Suprapubic skin (tissue), 4 donors: ENCODE data around the gene NEU4. TPM values are rescaled to one million over a fixed set of nuclear protein-coding genes. Genes with fewer than 3 reads are reported as not detected.
"Not testable (repeated sequence)": the region's sequence is repeated elsewhere in the genome, so short reads cannot be mapped to it uniquely, and the experiment has no call there.

Experiments used
- DNase-seq, 2 donors: peaks; one replicate each; pipeline ENCODE4 v3.0.0-alpha.2; 2019; ENCODE audit warnings: low spot score in 2 of 2
- H3K27ac ChIP-seq: fragments of 200-600 bp; sonication (generic); one replicate; pipeline ENCODE4 v1.5.1; 2019
- H3K27me3 ChIP-seq: fragments of 200-600 bp; sonication (generic); one replicate; pipeline ENCODE4 v1.5.1; 2019
- H3K36me3 ChIP-seq: fragments of 200-600 bp; sonication (generic); one replicate; pipeline ENCODE4 v1.5.1; 2019
- H3K4me1 ChIP-seq: fragments of 200-600 bp; sonication (generic); one replicate; pipeline ENCODE4 v1.5.1; 2019
- H3K4me3 ChIP-seq: fragments of 200-600 bp; sonication (generic); one replicate; pipeline ENCODE4 v1.5.1; 2019; ENCODE audit warnings: mild to moderate bottlenecking
- H3K9me3 ChIP-seq: fragments of 200-600 bp; sonication (generic); one replicate; pipeline ENCODE4 v1.5.1; 2019
- CTCF ChIP-seq, 2 donors: fragments of 200-600 bp in 1 of 2; fragments of 450-650 bp in 1 of 2; sonication (generic) in 1 of 2; IDR thresholded peaks; one replicate each; pipeline ENCODE4 v1.5.1; 2016 to 2019; ENCODE audit warnings: antibody characterized with exemption in 2 of 2, mild to moderate bottlenecking in 1 of 2, moderate library complexity in 1 of 2
- EP300 ChIP-seq: sonication (generic); formaldehyde crosslinking; IDR thresholded peaks from one replicate; pipeline ENCODE4 v1.6.1; 2017; ENCODE audit warnings: antibody characterized with exemption
- POLR2A ChIP-seq, 2 donors: fragments of 450-650 bp; IDR thresholded peaks; one replicate each; pipeline ENCODE4 v1.6.1; 2017; ENCODE audit warnings: antibody characterized with exemption in 2 of 2, mild to moderate bottlenecking in 2 of 2, moderate library complexity in 2 of 2
- POLR2AphosphoS5 ChIP-seq, 3 donors: sonication (generic); formaldehyde crosslinking; IDR thresholded peaks; one replicate each; pipeline ENCODE4 v1.6.1; 2017; ENCODE audit warnings: antibody characterized with exemption in 3 of 3
- WGBS: methylation state at CpG from one replicate; pipeline ENCODE4 v1.1.5; 2018; 5-methylcytosine and 5-hydroxymethylcytosine counted together
- total RNA-seq, 4 donors: library from RNA; depleted of rRNA; stranded (reverse); fragments of >200 nt; gene quantifications; one replicate each; pipeline ENCODE4 v1.1.0, GENCODE V29; 2016

The NEU4 gene
- total RNA-seq, 4 donors from 2014 or later = 0.21 to 0.70 TPM; not detected in 2

GRCh38 chr2:241788135-241788534 lies 20.9 kb upstream of the NEU4 start:
- no peak for TF ChIP-seq CTCF (IDR thresholded peaks at IDR 0.05)
- no peak for TF ChIP-seq POLR2A (IDR thresholded peaks at IDR 0.05)
- no peak for TF ChIP-seq EP300
- no peak for TF ChIP-seq POLR2AphosphoS5 (IDR thresholded peaks at IDR 0.05)
- no peak for DNase-seq
- no peak overlapping the region for H3K27ac ChIP-seq
- 92% methylated on average over 4 of the region's 4 CpGs for WGBS
- no peaks in the 10 kb centered on the region for H3K27me3 ChIP-seq
- no peaks in the 10 kb centered on the region for H3K9me3 ChIP-seq
- H3K36me3 ChIP-seq = no peaks in the 10 kb centered on the region
- H3K4me1 ChIP-seq = no peaks in the 10 kb centered on the region
- no peak overlapping the region for H3K4me3 ChIP-seq

- no peak overlapping the region for H3K4me3 ChIP-seq
- H3K27me3 ChIP-seq = no peaks in the 10 kb centered on the region
- no peak for DNase-seq
- TF ChIP-seq CTCF (IDR thresholded peaks at IDR 0.05) = no peak
- TF ChIP-seq POLR2A (IDR thresholded peaks at IDR 0.05) = no peak
- no peak for TF ChIP-seq POLR2AphosphoS5 (IDR thresholded peaks at IDR 0.05)
- no peak for TF ChIP-seq EP300
- H3K27ac ChIP-seq = no peak overlapping the region
- no peaks in the 10 kb centered on the region for H3K9me3 ChIP-seq
- no peaks in the 10 kb centered on the region for H3K36me3 ChIP-seq
- no peaks in the 10 kb centered on the region for H3K4me1 ChIP-seq
- WGBS = 29% methylated on average over 3 of the region's 3 CpGs
Measured at GRCh38 chr2:241788572-241788971, 20.4 kb upstream of the NEU4 start.

DNA sequence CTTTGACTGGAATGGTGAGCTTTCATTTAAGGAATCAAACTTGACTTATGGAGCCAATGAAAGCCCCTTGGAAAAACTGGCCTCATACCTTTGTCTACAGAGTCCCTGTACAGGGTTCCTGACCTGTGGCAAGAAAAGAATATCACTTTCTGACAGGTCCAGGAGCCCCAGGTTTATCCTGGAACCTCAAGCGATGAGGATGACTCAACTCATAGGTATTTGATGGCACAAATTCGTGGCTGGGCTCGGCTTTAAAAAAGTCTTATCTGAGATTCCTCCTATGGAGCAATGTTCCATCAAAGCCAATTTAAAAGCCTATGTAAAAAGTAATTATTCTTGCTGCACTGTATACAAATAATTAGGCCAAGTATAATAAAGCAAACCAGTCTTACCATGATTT lies 17.6 kb upstream of the NEU4 start:
- not testable (repeated sequence) for H3K27me3 ChIP-seq, H3K36me3 ChIP-seq, H3K4me3 ChIP-seq, DNase-seq, H3K27ac ChIP-seq, H3K9me3 ChIP-seq, H3K4me1 ChIP-seq
- WGBS = 55% methylated on average over 3 of the region's 3 CpGs

DNA sequence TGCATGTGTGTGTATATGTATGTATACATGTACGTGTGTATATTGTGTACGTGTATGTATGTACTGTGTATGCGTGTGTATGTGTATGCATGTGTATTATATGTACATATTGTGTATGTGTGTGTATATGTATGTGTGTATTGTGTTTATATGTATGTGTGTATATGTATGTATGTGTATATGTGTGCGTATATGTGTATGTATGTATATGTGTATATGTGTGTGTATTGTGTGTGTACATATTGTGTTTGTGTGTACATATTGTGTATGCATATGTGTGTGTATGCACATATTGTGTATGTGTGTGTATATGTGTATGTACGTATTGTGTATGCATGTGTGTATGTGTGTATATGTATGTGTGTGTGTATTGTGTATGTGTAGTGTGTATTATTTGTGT lies 15.6 kb upstream of the NEU4 start:
- DNase-seq = no peak
- WGBS = 92% methylated on average over 5 of the region's 5 CpGs
- Histone ChIP-seq H3K9me3 (no peaks in the 10 kb centered on the region), H3K36me3 (no peaks in the 10 kb centered on the region), H3K4me1 (no peaks in the 10 kb centered on the region), H3K4me3 (no peak overlapping the region), H3K27ac (no peak overlapping the region), H3K27me3 (no peaks in the 10 kb centered on the region)
- TF ChIP-seq EP300 (no peak), POLR2A (IDR thresholded peaks at IDR 0.05) (no peak), POLR2AphosphoS5 (IDR thresholded peaks at IDR 0.05) (no peak), CTCF (IDR thresholded peaks at IDR 0.05) (no peak)

DNA sequence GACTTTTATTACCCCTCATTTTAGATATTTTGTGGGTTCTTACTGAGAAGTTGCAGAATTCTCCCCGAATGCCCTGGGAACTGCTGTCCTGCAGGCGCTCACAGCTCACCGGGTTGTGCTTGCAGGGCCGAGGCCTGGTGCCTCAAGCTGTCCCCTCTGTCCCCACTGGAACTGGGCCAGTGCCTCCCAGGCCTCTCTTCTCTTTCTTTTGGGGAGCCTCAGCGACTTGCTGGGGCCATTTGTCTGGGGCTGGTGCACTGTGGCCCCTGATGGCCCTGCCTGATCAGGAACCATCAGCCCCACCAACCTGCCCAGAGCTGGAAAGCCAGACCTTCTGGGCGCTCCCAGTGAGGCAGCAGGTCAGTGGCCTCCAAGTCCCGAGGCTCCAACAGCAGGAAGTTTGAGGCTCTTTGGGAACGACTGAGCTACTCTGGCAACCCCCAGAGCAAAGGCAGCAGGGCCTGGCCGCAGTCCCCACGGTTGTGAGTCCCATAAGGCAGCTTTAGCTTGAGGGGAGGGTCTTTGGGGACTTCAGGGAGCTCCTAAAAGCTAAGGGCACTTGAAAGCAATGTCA lies 14.7 kb upstream of the NEU4 start:
- Histone ChIP-seq H3K36me3 (no peaks in the 10 kb centered on the region), H3K4me3 (no peak overlapping the region), H3K27me3 (no peaks in the 10 kb centered on the region), H3K9me3 (no peaks in the 10 kb centered on the region), H3K27ac (no peak overlapping the region), H3K4me1 (no peaks in the 10 kb centered on the region)
- no peak for TF ChIP-seq POLR2AphosphoS5 (IDR thresholded peaks at IDR 0.05)
- no peak for TF ChIP-seq CTCF (IDR thresholded peaks at IDR 0.05)
- TF ChIP-seq EP300 = no peak
- no peak for TF ChIP-seq POLR2A (IDR thresholded peaks at IDR 0.05)
- no peak for DNase-seq
- WGBS = 89% methylated on average over 10 of the region's 10 CpGs
